ENCODE data around the gene HOXA13.

HOXA13 gene

GRCh38 chr7:27241189-27242056 lies 41.5 kb upstream of the HOXA13 start:
- Histone ChIP-seq H3K4me1 (ENCODE audit: control extremely low read depth in 1 of 4, control insufficient read depth in 4 of 4, insufficient read depth in 4 of 4, low read length in 3 of 4) (peaks cover 0 to 33% (median 24%) of the 10 kb centered on the region in 4 experiments), H3K4me3 (ENCODE audit: control insufficient read depth in 1 of 7, extremely low read depth in 1 of 7, insufficient read depth in 4 of 7, low read depth in 2 of 7, low read length in 6 of 7) (no peak overlapping the region), H3K36me3 (ENCODE audit: control insufficient read depth in 4 of 4, insufficient read depth in 4 of 4, low read length in 3 of 4) (no peaks in the 10 kb centered on the region), H3K9me3 (ENCODE audit: control extremely low read depth in 1 of 5, control insufficient read depth in 4 of 5, insufficient read depth in 2 of 5, low read depth in 1 of 5, low read length in 4 of 5) (no peaks in the 10 kb centered on the region), H3K27me3 (replicated peaks in 2 of 5; ENCODE audit: control insufficient read depth in 4 of 5, insufficient read depth in 5 of 5, low read length in 4 of 5) (peaks cover 12 to 100% (median 69%) of the 10 kb centered on the region in 5 experiments), H3K27ac (ENCODE audit: insufficient read depth in 1 of 2, low read depth in 1 of 2, low read length in 2 of 2, poor library complexity in 1 of 2, severe bottlenecking in 2 of 2) (no peak overlapping the region)
- 11% methylated on average over 9 of the region's 17 CpGs for WGBS (ENCODE audit: insufficient coverage)
- ChIA-PET POLR2A (interaction anchor here (0.5 kb wide), 1 partner anchor 129 kb away, joined by 5 read pairs; no protein-coding TSS in a partner anchor), CTCF (interaction anchor here (0.7 to 1.7 kb wide), 7 partner anchors 9 to 504 kb away, joined by 3 to 5 read pairs (median 3); no protein-coding TSS in a partner anchor)
- no peak for DNase-seq

- POLR2A ChIA-PET, result no interaction called here
- CTCF ChIA-PET, result interaction anchor here (1.0 to 1.8 kb wide), 4 partner anchors 18 to 697 kb away, joined by 3 to 4 read pairs (median 3); no protein-coding TSS in a partner anchor
- WGBS (ENCODE audit: insufficient coverage), result 5% methylated on average over 13 of the region's 18 CpGs
- no peaks in the 10 kb centered on the region for H3K9me3 ChIP-seq (ENCODE audit: control extremely low read depth in 1 of 5, control insufficient read depth in 4 of 5, insufficient read depth in 2 of 5, low read depth in 1 of 5, low read length in 4 of 5)
- H3K27me3 ChIP-seq (replicated peaks in 2 of 5; ENCODE audit: control insufficient read depth in 4 of 5, insufficient read depth in 5 of 5, low read length in 4 of 5), result peaks cover 12 to 100% (median 72%) of the 10 kb centered on the region in 5 experiments
- H3K4me1 ChIP-seq (ENCODE audit: control extremely low read depth in 1 of 4, control insufficient read depth in 4 of 4, insufficient read depth in 4 of 4, low read length in 3 of 4), result peaks cover 0 to 28% (median 21%) of the 10 kb centered on the region in 4 experiments
- no peaks in the 10 kb centered on the region for H3K36me3 ChIP-seq (ENCODE audit: control insufficient read depth in 4 of 4, insufficient read depth in 4 of 4, low read length in 3 of 4)
- H3K4me3 ChIP-seq (ENCODE audit: control insufficient read depth in 1 of 7, extremely low read depth in 1 of 7, insufficient read depth in 4 of 7, low read depth in 2 of 7, low read length in 6 of 7), result no peak overlapping the region
- H3K27ac ChIP-seq (ENCODE audit: insufficient read depth in 1 of 2, low read depth in 1 of 2, low read length in 2 of 2, poor library complexity in 1 of 2, severe bottlenecking in 2 of 2), result no peak overlapping the region
- DNase-seq, result no peak
Measured at GRCh38 chr7:27240015-27240731, 40.3 kb upstream of the HOXA13 start.

- WGBS (ENCODE audit: insufficient coverage), result 3% methylated on average over 36 of the region's 55 CpGs
- peaks cover 12 to 100% (median 70%) of the 10 kb centered on the region in 5 experiments for H3K27me3 ChIP-seq (replicated peaks in 2 of 5; ENCODE audit: control insufficient read depth in 4 of 5, insufficient read depth in 5 of 5, low read length in 4 of 5)
- H3K36me3 ChIP-seq (ENCODE audit: control insufficient read depth in 4 of 4, insufficient read depth in 4 of 4, low read length in 3 of 4), result no peaks in the 10 kb centered on the region
- H3K27ac ChIP-seq (ENCODE audit: insufficient read depth in 1 of 2, low read depth in 1 of 2, low read length in 2 of 2, poor library complexity in 1 of 2, severe bottlenecking in 2 of 2), result no peak overlapping the region
- CTCF ChIA-PET, result interaction anchor here (1.3 to 2.0 kb wide), 3 partner anchors 17 to 697 kb away, joined by 3 to 6 read pairs (median 4); no protein-coding TSS in a partner anchor
- POLR2A ChIA-PET, result no interaction called here
- peaks cover 0 to 26% (median 22%) of the 10 kb centered on the region in 4 experiments for H3K4me1 ChIP-seq (ENCODE audit: control extremely low read depth in 1 of 4, control insufficient read depth in 4 of 4, insufficient read depth in 4 of 4, low read length in 3 of 4)
- DNase-seq, result peak in 1 of 3 donors; percentile 44
- peak overlapping the region in 1 of 7 experiments; percentile 32 for H3K4me3 ChIP-seq (ENCODE audit: control insufficient read depth in 1 of 7, extremely low read depth in 1 of 7, insufficient read depth in 4 of 7, low read depth in 2 of 7, low read length in 6 of 7)
- no peaks in the 10 kb centered on the region for H3K9me3 ChIP-seq (ENCODE audit: control extremely low read depth in 1 of 5, control insufficient read depth in 4 of 5, insufficient read depth in 2 of 5, low read depth in 1 of 5, low read length in 4 of 5)
Measured at GRCh38 chr7:27239387-27240014, 39.6 kb upstream of the HOXA13 start.

GRCh38 chr7:27238979-27239386 lies 39.1 kb upstream of the HOXA13 start:
- Histone ChIP-seq H3K27ac (ENCODE audit: insufficient read depth in 1 of 2, low read depth in 1 of 2, low read length in 2 of 2, poor library complexity in 1 of 2, severe bottlenecking in 2 of 2) (no peak overlapping the region), H3K9me3 (ENCODE audit: control extremely low read depth in 1 of 5, control insufficient read depth in 4 of 5, insufficient read depth in 2 of 5, low read depth in 1 of 5, low read length in 4 of 5) (no peaks in the 10 kb centered on the region), H3K4me3 (ENCODE audit: control insufficient read depth in 1 of 7, extremely low read depth in 1 of 7, insufficient read depth in 4 of 7, low read depth in 2 of 7, low read length in 6 of 7) (peak overlapping the region in 1 of 7 experiments; percentile 32), H3K4me1 (ENCODE audit: control extremely low read depth in 1 of 4, control insufficient read depth in 4 of 4, insufficient read depth in 4 of 4, low read length in 3 of 4) (peaks cover 0 to 26% (median 22%) of the 10 kb centered on the region in 4 experiments), H3K27me3 (replicated peaks in 2 of 5; ENCODE audit: control insufficient read depth in 4 of 5, insufficient read depth in 5 of 5, low read length in 4 of 5) (peaks cover 15 to 100% (median 73%) of the 10 kb centered on the region in 5 experiments), H3K36me3 (ENCODE audit: control insufficient read depth in 4 of 4, insufficient read depth in 4 of 4, low read length in 3 of 4) (no peaks in the 10 kb centered on the region)
- ChIA-PET POLR2A (no interaction called here), CTCF (interaction anchor here (1.3 to 2.0 kb wide), 4 partner anchors 12 to 698 kb away, joined by 3 to 6 read pairs (median 4); no protein-coding TSS in a partner anchor)
- WGBS (ENCODE audit: insufficient coverage), result 38% methylated on average over 13 of the region's 15 CpGs
- DNase-seq, result no peak

- H3K9me3 ChIP-seq (ENCODE audit: control extremely low read depth in 1 of 5, control insufficient read depth in 4 of 5, insufficient read depth in 2 of 5, low read depth in 1 of 5, low read length in 4 of 5), result no peaks in the 10 kb centered on the region
- H3K27ac ChIP-seq (ENCODE audit: insufficient read depth in 1 of 2, low read depth in 1 of 2, low read length in 2 of 2, poor library complexity in 1 of 2, severe bottlenecking in 2 of 2), result no peak overlapping the region
- ChIA-PET CTCF (interaction anchor here (1.0 to 2.0 kb wide), 5 partner anchors 10 to 683 kb away, joined by 3 to 6 read pairs (median 4); no protein-coding TSS in a partner anchor), POLR2A (interaction anchor here (1.3 kb wide), 1 partner anchor 11 kb away, joined by 3 read pairs; no protein-coding TSS in a partner anchor)
- no peak for DNase-seq
- H3K4me3 ChIP-seq (ENCODE audit: control insufficient read depth in 1 of 7, extremely low read depth in 1 of 7, insufficient read depth in 4 of 7, low read depth in 2 of 7, low read length in 6 of 7), result no peak overlapping the region
- 80% methylated on average over 1 of the region's 1 CpG for WGBS (ENCODE audit: insufficient coverage)
- peaks cover 18 to 100% (median 71%) of the 10 kb centered on the region in 5 experiments for H3K27me3 ChIP-seq (replicated peaks in 2 of 5; ENCODE audit: control insufficient read depth in 4 of 5, insufficient read depth in 5 of 5, low read length in 4 of 5)
- H3K36me3 ChIP-seq (ENCODE audit: control insufficient read depth in 4 of 4, insufficient read depth in 4 of 4, low read length in 3 of 4), result no peaks in the 10 kb centered on the region
- H3K4me1 ChIP-seq (ENCODE audit: control extremely low read depth in 1 of 4, control insufficient read depth in 4 of 4, insufficient read depth in 4 of 4, low read length in 3 of 4), result peaks cover 0 to 21% (median 20%) of the 10 kb centered on the region in 4 experiments
Measured at GRCh38 chr7:27237735-27238334, 37.9 kb upstream of the HOXA13 start.

All from common myeloid progenitor, CD34-positive (primary cell).